ENCODE data around the gene SLC27A5.

GRCh38 chr19:58498316-58499020 is 13.3 kb downstream of the SLC27A5 start:
- TF ChIP-seq POLR2A (IDR thresholded peaks at IDR 0.05; ENCODE audit: low read length) (no peak), GATA1 (IDR thresholded peaks at IDR 0.05; ENCODE audit: low read depth, low read length) (no peak)

All from erythroblast (primary cell).